ENCODE results near the gene ZNF664.
A peak's percentile ranks its signal among the peaks of the same experiment; 100 is the strongest.

ZNF664 gene

DNA sequence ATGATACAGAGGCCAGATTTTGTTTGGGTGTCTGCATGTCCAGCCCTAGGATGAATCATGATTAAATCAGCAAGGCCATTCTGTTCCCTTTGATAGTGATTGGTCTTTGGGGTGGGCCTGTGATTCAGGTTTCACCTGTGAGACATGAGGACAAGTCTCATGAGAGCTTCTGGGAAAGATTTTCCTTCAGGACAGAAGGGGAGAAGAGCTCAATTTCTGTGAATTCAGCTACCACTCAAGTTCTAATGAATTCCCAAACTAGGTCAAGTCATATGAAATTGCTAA lies 73.4 kb downstream of the ZNF664 start:
- TF ChIP-seq, protein P1, sequence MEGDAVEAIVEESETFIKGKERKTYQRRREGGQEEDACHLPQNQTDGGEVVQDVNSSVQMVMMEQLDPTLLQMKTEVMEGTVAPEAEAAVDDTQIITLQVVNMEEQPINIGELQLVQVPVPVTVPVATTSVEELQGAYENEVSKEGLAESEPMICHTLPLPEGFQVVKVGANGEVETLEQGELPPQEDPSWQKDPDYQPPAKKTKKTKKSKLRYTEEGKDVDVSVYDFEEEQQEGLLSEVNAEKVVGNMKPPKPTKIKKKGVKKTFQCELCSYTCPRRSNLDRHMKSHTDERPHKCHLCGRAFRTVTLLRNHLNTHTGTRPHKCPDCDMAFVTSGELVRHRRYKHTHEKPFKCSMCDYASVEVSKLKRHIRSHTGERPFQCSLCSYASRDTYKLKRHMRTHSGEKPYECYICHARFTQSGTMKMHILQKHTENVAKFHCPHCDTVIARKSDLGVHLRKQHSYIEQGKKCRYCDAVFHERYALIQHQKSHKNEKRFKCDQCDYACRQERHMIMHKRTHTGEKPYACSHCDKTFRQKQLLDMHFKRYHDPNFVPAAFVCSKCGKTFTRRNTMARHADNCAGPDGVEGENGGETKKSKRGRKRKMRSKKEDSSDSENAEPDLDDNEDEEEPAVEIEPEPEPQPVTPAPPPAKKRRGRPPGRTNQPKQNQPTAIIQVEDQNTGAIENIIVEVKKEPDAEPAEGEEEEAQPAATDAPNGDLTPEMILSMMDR (IDR thresholded peaks at IDR 0.05; ENCODE audit: low read depth, low read length) = no peak
- no peak for TF ChIP-seq EZH2phosphoT487 (IDR thresholded peaks at IDR 0.05; ENCODE audit: low read depth)
- Histone ChIP-seq H3K9me3 (ENCODE audit: insufficient read depth, low read length) (0 out of 2 replicates have a peak, but pooled peaks cover 9% of the 10 kb centered on the region), H3K4me1 (ENCODE audit: low read length) (no peaks in the 10 kb centered on the region), H3K36me3 (replicated peaks; ENCODE audit: low read depth, low read length) (no peaks in the 10 kb centered on the region), H3K4me2 (ENCODE audit: low read length) (no peak overlapping the region), H4K20me1 (ENCODE audit: insufficient read depth, low read length) (no peaks in the 10 kb centered on the region), H3K79me2 (ENCODE audit: low read length) (no peaks in the 10 kb centered on the region), H2AFZ (ENCODE audit: low read depth, low read length) (no peak overlapping the region), H3K27ac (ENCODE audit: low read length) (no peak overlapping the region), H3K9ac (ENCODE audit: low read length) (no peak overlapping the region), H3K4me3 (ENCODE audit: low read length) (no peak overlapping the region), H3K27me3 (ENCODE audit: low read depth, low read length) (no peaks in the 10 kb centered on the region)

DNA sequence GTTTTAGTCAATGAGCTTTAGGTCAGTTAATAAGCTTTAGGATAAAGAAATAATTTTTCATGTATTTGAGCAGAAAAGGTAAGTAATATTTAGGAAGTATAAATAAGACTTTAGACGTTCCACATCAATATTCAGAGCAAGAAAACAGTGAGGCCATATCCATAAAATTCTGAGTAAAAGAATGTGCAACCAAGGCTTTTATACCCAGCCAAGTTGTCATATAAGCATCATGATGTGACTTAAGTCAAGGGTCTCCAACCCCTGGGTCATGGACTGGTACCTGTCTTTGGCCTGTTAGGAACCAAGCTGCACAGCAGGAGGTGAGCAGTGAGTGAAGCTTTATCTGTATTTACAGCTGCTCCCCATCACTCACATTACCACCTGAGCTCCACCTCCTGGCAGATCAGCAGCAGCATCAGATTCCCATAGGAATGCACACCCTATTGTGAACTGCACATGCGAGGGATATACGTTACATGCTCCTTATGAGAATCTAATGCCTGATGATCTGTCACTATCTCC lies 74.1 kb downstream of the ZNF664 start:
- TF ChIP-seq, protein P1 (IDR thresholded peaks at IDR 0.05; ENCODE audit: low read depth, low read length) = no peak
- Histone ChIP-seq H3K27ac (ENCODE audit: low read length) (no peak overlapping the region), H3K79me2 (ENCODE audit: low read length) (no peaks in the 10 kb centered on the region), H4K20me1 (ENCODE audit: insufficient read depth, low read length) (no peaks in the 10 kb centered on the region), H2AFZ (ENCODE audit: low read depth, low read length) (no peak overlapping the region), H3K4me3 (ENCODE audit: low read length) (no peak overlapping the region), H3K36me3 (replicated peaks; ENCODE audit: low read depth, low read length) (no peaks in the 10 kb centered on the region), H3K4me1 (ENCODE audit: low read length) (no peaks in the 10 kb centered on the region), H3K4me2 (ENCODE audit: low read length) (no peak overlapping the region), H3K9me3 (ENCODE audit: insufficient read depth, low read length) (0 out of 2 replicates have a peak, but pooled peaks cover 9% of the 10 kb centered on the region), H3K9ac (ENCODE audit: low read length) (no peak overlapping the region), H3K27me3 (ENCODE audit: low read depth, low read length) (no peaks in the 10 kb centered on the region)

DNA sequence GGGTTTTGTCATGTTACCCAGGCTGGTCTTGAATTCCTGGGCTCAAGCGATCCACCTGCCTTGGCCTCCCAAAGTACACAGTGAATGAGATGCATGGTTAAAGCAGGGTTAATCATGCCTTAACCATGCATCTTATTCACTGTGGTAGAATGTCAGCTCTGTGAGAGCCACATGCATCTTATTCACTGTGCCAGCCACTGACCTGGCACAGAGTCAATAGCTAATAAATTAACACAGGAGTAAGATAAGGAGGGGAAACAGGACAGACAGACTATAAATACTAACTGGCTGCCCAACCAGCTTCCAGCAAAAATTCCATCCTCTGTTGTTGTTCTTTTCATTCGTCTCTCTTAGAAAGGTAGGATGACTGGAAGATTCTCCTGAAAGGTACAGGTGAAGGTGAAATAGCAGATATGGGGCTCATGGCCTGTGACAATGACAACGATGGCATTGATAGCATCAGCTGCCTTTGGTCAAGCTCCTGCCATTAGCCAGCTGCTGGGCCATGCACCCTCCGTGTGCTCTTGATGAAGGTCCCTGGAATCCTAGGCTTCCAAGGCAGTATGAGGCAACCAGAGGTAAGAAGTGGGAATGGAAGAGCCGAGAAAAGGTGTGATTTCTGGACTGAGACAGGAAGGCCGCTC lies 76.6 kb downstream of the ZNF664 start:
- Histone ChIP-seq H2AFZ (ENCODE audit: low read depth, low read length) (no peak overlapping the region), H3K27me3 (ENCODE audit: low read depth, low read length) (no peaks in the 10 kb centered on the region), H3K79me2 (ENCODE audit: low read length) (no peaks in the 10 kb centered on the region), H4K20me1 (ENCODE audit: insufficient read depth, low read length) (no peaks in the 10 kb centered on the region), H3K4me1 (ENCODE audit: low read length) (no peaks in the 10 kb centered on the region), H3K4me2 (ENCODE audit: low read length) (no peak overlapping the region), H3K9ac (ENCODE audit: low read length) (no peak overlapping the region), H3K27ac (ENCODE audit: low read length) (no peak overlapping the region), H3K9me3 (ENCODE audit: insufficient read depth, low read length) (0 out of 2 replicates have a peak, but pooled peaks cover 9% of the 10 kb centered on the region), H3K4me3 (ENCODE audit: low read length) (no peak overlapping the region), H3K36me3 (replicated peaks; ENCODE audit: low read depth, low read length) (no peaks in the 10 kb centered on the region)
- no peak for TF ChIP-seq EZH2phosphoT487 (IDR thresholded peaks at IDR 0.05; ENCODE audit: low read depth)
- TF ChIP-seq, protein P1 (IDR thresholded peaks at IDR 0.05; ENCODE audit: low read depth, low read length) = no peak

DNA sequence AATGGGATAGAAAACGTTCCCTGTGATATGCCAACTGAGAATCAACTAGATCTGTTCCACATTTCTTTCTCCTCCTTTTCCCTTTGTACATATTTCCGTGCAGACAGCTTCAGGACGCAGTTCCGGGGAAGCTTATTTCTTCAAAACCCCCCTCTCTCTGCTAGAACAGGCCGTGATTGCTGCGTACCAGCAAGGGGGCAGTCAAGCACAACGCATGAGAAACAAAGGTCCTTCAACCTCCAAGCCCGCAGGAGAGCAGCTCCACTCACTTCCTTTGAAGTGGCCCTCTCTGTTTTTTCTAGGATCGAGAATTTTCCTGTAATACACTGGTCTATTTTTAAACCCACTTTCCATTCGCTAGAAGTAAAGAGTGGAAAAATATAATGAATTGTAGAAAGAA lies 80.8 kb downstream of the ZNF664 start:
- Histone ChIP-seq H3K9me3 (ENCODE audit: insufficient read depth, low read length) (no peaks in the 10 kb centered on the region), H3K79me2 (ENCODE audit: low read length) (no peaks in the 10 kb centered on the region), H3K36me3 (replicated peaks; ENCODE audit: low read depth, low read length) (no peaks in the 10 kb centered on the region), H3K4me1 (ENCODE audit: low read length) (no peaks in the 10 kb centered on the region), H2AFZ (ENCODE audit: low read depth, low read length) (no peak overlapping the region), H3K4me2 (ENCODE audit: low read length) (no peak overlapping the region), H3K27ac (ENCODE audit: low read length) (no peak overlapping the region), H3K4me3 (ENCODE audit: low read length) (no peak overlapping the region), H3K9ac (ENCODE audit: low read length) (no peak overlapping the region), H3K27me3 (ENCODE audit: low read depth, low read length) (no peaks in the 10 kb centered on the region), H4K20me1 (ENCODE audit: insufficient read depth, low read length) (no peaks in the 10 kb centered on the region)
- TF ChIP-seq, protein P1 (IDR thresholded peaks at IDR 0.05; ENCODE audit: low read depth, low read length) = peak; percentile 20
- no peak for TF ChIP-seq EZH2phosphoT487 (IDR thresholded peaks at IDR 0.05; ENCODE audit: low read depth)
